Skin epidermis (tissue), 12 donors: ENCODE data around the gene CNOT3.
"Not testable (repeated sequence)": the region's sequence is repeated elsewhere in the genome, so short reads cannot be mapped to it uniquely, and the experiment has no call there.

Experiments used
- H3K27ac ChIP-seq, 21 experiments: fragments of 200-600 bp; sonication (generic) in 11 of 21; one replicate each; pipeline ENCODE4 v1.5.0; 2020; ENCODE audit warnings: mild to moderate bottlenecking in 3 of 21, inconsistent platforms in 2 of 21, moderate library complexity in 2 of 21
- H3K4me3 ChIP-seq, 7 experiments: fragments of 200-600 bp; sonication (generic) in 2 of 7; one replicate each; pipeline ENCODE4 v1.5.0; 2020; ENCODE audit warnings: inconsistent platforms in 2 of 7, mild to moderate bottlenecking in 2 of 7, moderate library complexity in 1 of 7

CNOT3 gene

GRCh38 chr19:54188215-54188871 is 50.8 kb downstream of the CNOT3 start:
- H3K27ac ChIP-seq, result peak overlapping the region in 18 of 21 experiments; percentile 84 to 100 (median 95)
- peak overlapping the region; percentile 45 to 97 (median 81) for H3K4me3 ChIP-seq

- Histone ChIP-seq H3K4me3 (peak within 1 kb of the TSS; percentile 45 to 97 (median 85)), H3K27ac (peak within 1 kb of the TSS; percentile 76 to 100 (median 96))
These were observed 51.7 kb downstream of the CNOT3 start, which contains the start of gene MBOAT7 for GRCh38 chr19:54189145-54189734. MBOAT7 (minus strand) TSS chr19:54189580; CDS start chr19:54188508, 1,072 bp downstream.

- H3K4me3 ChIP-seq, result peak overlapping the region; percentile 45 to 97 (median 85)
These were observed 52.4 kb downstream of the CNOT3 start for GRCh38 chr19:54189735-54190502.

GRCh38 chr19:54190503-54191010 is 53.0 kb downstream of the CNOT3 start:
- Histone ChIP-seq H3K4me3 (peak overlapping the region; percentile 76 to 97 (median 86)), H3K27ac (peak overlapping the region; percentile 76 to 100 (median 96))

More at GRCh38 chr19:54189735-54190502, 52.4 kb downstream of the CNOT3 start:
- peak overlapping the region; percentile 76 to 100 (median 96) for H3K27ac ChIP-seq

- Histone ChIP-seq H3K4me3 (peak within 1 kb of the TSS; percentile 76 to 97 (median 86)), H3K27ac (peak within 1 kb of the TSS; percentile 76 to 100 (median 96))
These were observed 53.6 kb downstream of the CNOT3 start, which contains the start of gene TSEN34 for GRCh38 chr19:54191011-54191810. TSEN34 (plus strand) TSS chr19:54191308; CDS start chr19:54191365, 57 bp downstream.

GRCh38 chr19:54191811-54192453 is 54.4 kb downstream of the CNOT3 start:
- H3K27ac ChIP-seq, result peak overlapping the region; percentile 3 to 100 (median 96)
- peak overlapping the region; percentile 76 to 97 (median 86) for H3K4me3 ChIP-seq

- no peak overlapping the region for H3K27ac ChIP-seq
These were observed 55.4 kb downstream of the CNOT3 start for GRCh38 chr19:54193011-54193410.

GRCh38 chr19:54194463-54194862 is 56.9 kb downstream of the CNOT3 start:
- not testable (repeated sequence) for H3K4me3 ChIP-seq, H3K27ac ChIP-seq

More at GRCh38 chr19:54193011-54193410, 55.4 kb downstream of the CNOT3 start:
- no peak overlapping the region for H3K4me3 ChIP-seq

- Histone ChIP-seq H3K4me3 (no peak overlapping the region), H3K27ac (no peak overlapping the region)
These were observed 59.0 kb downstream of the CNOT3 start for GRCh38 chr19:54196536-54196935.

GRCh38 chr19:54197121-54197520 is 59.6 kb downstream of the CNOT3 start:
- Histone ChIP-seq H3K4me3 (no peak overlapping the region), H3K27ac (no peak overlapping the region)

GRCh38 chr19:54199401-54199800 is 61.8 kb downstream of the CNOT3 start:
- no peak overlapping the region for H3K4me3 ChIP-seq
- H3K27ac ChIP-seq, result peak overlapping the region in 3 of 21 experiments; percentile 88 to 95 (median 94)

GRCh38 chr19:54201172-54201701 is 63.7 kb downstream of the CNOT3 start:
- H3K27ac ChIP-seq, result peak overlapping the region; percentile 47 to 97 (median 90)
- peak overlapping the region; percentile 49 to 72 (median 59) for H3K4me3 ChIP-seq

- H3K27ac ChIP-seq, result peak overlapping the region in 8 of 21 experiments; percentile 88 to 97 (median 92)
These were observed 64.4 kb downstream of the CNOT3 start for GRCh38 chr19:54201980-54202379.

GRCh38 chr19:54203151-54203611 is 65.6 kb downstream of the CNOT3 start:
- peak overlapping the region in 1 of 7 experiments; percentile 49 for H3K4me3 ChIP-seq
- peak overlapping the region in 2 of 21 experiments; percentile 14 to 18 for H3K27ac ChIP-seq

More at GRCh38 chr19:54201980-54202379, 64.4 kb downstream of the CNOT3 start:
- peak overlapping the region in 6 of 7 experiments; percentile 49 to 72 (median 62) for H3K4me3 ChIP-seq

- H3K27ac ChIP-seq, result peak overlapping the region in 1 of 21 experiments; percentile 46
- H3K4me3 ChIP-seq, result peak overlapping the region in 1 of 7 experiments; percentile 2
These were observed 67.4 kb downstream of the CNOT3 start for GRCh38 chr19:54204767-54205468.
